CD4-positive, alpha-beta T cell (primary cell): Measurements from ENCODE around the gene ALK. TPM values are rescaled to one million over a fixed set of nuclear protein-coding genes. Genes with fewer than 3 reads are reported as not detected.

Experiments used
- ATAC-seq: fragments of 200-7000 bp; cut with Tn5 transposase; one replicate; pipeline ENCODE4 v1.10.0; 2022; ENCODE audit warnings: mild to moderate bottlenecking; ENCODE audit not compliant: poor library complexity
- CTCF ChIA-PET: fragments of 350-600 bp; sonication (Branson Sonifier 250); formaldehyde crosslinking; loops from one replicate; lab custom pipeline; 2021; ENCODE audit warnings: antibody characterized with exemption, inconsistent platforms; lab: Charles Lee
- POLR2A ChIA-PET: fragments of 350-600 bp; sonication (Branson Sonifier 250); formaldehyde crosslinking; loops from one replicate; lab custom pipeline; 2021; ENCODE audit warnings: antibody characterized with exemption, inconsistent platforms; lab: Charles Lee
- DNase-seq, 14 experiments: peaks; one replicate each; pipeline ENCODE4 v3.0.0-alpha.2; 2013 to 2020; ENCODE audit warnings: mixed read lengths in 2 of 14
- H3K27ac ChIP-seq, 2 donors: one replicate each; pipeline versions ENCODE4 v1.5.1 to v1.7.0; 2013; ENCODE audit warnings: low read length in 2 of 2, low read depth in 1 of 2, mild to moderate bottlenecking in 1 of 2
- H3K27me3 ChIP-seq, 2 experiments: 1 replicate in 1 of 2; 2 replicates in 1 of 2; pipeline versions ENCODE4 v1.6.1 to v1.7.0; 2013; ENCODE audit warnings: low read length in 2 of 2, control low read depth in 1 of 2, mild to moderate bottlenecking in 1 of 2, moderate library complexity in 1 of 2; ENCODE audit not compliant: insufficient read depth in 2 of 2, control insufficient read depth in 1 of 2
- H3K36me3 ChIP-seq: one replicate; pipeline ENCODE4 v1.6.1; 2013; ENCODE audit warnings: low read length, control low read depth; ENCODE audit not compliant: insufficient read depth
- H3K4me1 ChIP-seq: one replicate; pipeline ENCODE4 v1.6.1; 2013; ENCODE audit warnings: low read length, control low read depth; ENCODE audit not compliant: insufficient read depth
- H3K4me3 ChIP-seq: one replicate; pipeline ENCODE4 v1.5.1; 2013; ENCODE audit warnings: mild to moderate bottlenecking, low read length, moderate library complexity
- H3K9me3 ChIP-seq, 2 experiments: 1 replicate in 1 of 2; 2 replicates in 1 of 2; pipeline versions ENCODE4 v1.6.1 to v1.7.0; 2013; ENCODE audit warnings: low read length in 2 of 2, mild to moderate bottlenecking in 2 of 2, control low read depth in 1 of 2, moderate library complexity in 1 of 2; ENCODE audit not compliant: control insufficient read depth in 1 of 2, insufficient read depth in 1 of 2
- H3K27ac Mint-ChIP-seq: one replicate; pipeline ENCODE4 v1.8.0; 2020; ENCODE audit warnings: mixed read lengths
- H3K27me3 Mint-ChIP-seq: one replicate; pipeline ENCODE4 v1.8.0; 2021; ENCODE audit warnings: mixed read lengths
- H3K36me3 Mint-ChIP-seq: one replicate; pipeline ENCODE4 v1.8.0; 2021; ENCODE audit warnings: low read depth, mixed read lengths
- H3K4me1 Mint-ChIP-seq: one replicate; pipeline ENCODE4 v1.8.0; 2021; ENCODE audit warnings: low read depth, mixed read lengths
- H3K4me3 Mint-ChIP-seq: one replicate; pipeline ENCODE4 v1.8.0; 2020; ENCODE audit warnings: mild to moderate bottlenecking, mixed read lengths
- H3K9me3 Mint-ChIP-seq: one replicate; pipeline ENCODE4 v1.8.0; 2020; ENCODE audit warnings: mixed read lengths
- CTCF ChIP-seq: fragments of 200-600 bp; IDR thresholded peaks from one replicate; pipeline ENCODE4 v1.8.0; 2022; ENCODE audit warnings: antibody characterized with exemption, mild to moderate bottlenecking
- intact Hi-C, 2 experiments: fragments of 100-400 bp; cut with DNase I in 1 of 2; cut with micrococcal nuclease in 1 of 2; formaldehyde crosslinking; loops; one replicate each; pipeline versions ENCODE4 v1.15.1 to v1.9.0; 2023 to 2025; cut with DNase I, micrococcal nuclease
- total RNA-seq, 174 experiments: library from RNA in 2 of 174; stranded (reverse) in 2 of 174; gene quantifications; one replicate each; pipeline ENCODE4 v1.2.3 and lab custom pipeline; 2021 to 2026

Gene ALK
- total RNA-seq, 2 experiments from 2014 or later: not detected

- ChIA-PET POLR2A (no interaction called here), CTCF (no interaction called here)
- H3K27me3 ChIP-seq: no peaks in the 10 kb centered on the region
- DNase-seq: no peak
- TF ChIP-seq CTCF: no peak
- no peaks in the 10 kb centered on the region for H3K4me1 Mint-ChIP-seq
- intact Hi-C loops: no loop called here
- no peaks in the 10 kb centered on the region for H3K4me1 ChIP-seq
- ATAC-seq: no peak
- H3K27me3 Mint-ChIP-seq: peaks cover 3% of the 10 kb centered on the region
- H3K27ac Mint-ChIP-seq: no peak overlapping the region
- H3K9me3 ChIP-seq: no peaks in the 10 kb centered on the region
- no peak overlapping the region for H3K4me3 Mint-ChIP-seq
- no peak overlapping the region for H3K27ac ChIP-seq
- H3K36me3 Mint-ChIP-seq: no peaks in the 10 kb centered on the region
- no peaks in the 10 kb centered on the region for H3K36me3 ChIP-seq
- no peak overlapping the region for H3K4me3 ChIP-seq
- H3K9me3 Mint-ChIP-seq: no peaks in the 10 kb centered on the region
Observed at GRCh38 chr2:29761278-29761677, 160.1 kb downstream of the ALK start.

- H3K9me3 Mint-ChIP-seq: no peaks in the 10 kb centered on the region
- Histone ChIP-seq H3K4me1 (no peaks in the 10 kb centered on the region), H3K4me3 (no peak overlapping the region), H3K9me3 (no peaks in the 10 kb centered on the region), H3K36me3 (no peaks in the 10 kb centered on the region), H3K27ac (no peak overlapping the region), H3K27me3 (no peaks in the 10 kb centered on the region)
- ATAC-seq: no peak
- ChIA-PET POLR2A (no interaction called here), CTCF (no interaction called here)
- DNase-seq: no peak
- no peaks in the 10 kb centered on the region for H3K36me3 Mint-ChIP-seq
- H3K4me1 Mint-ChIP-seq: no peaks in the 10 kb centered on the region
- H3K27me3 Mint-ChIP-seq: no peaks in the 10 kb centered on the region
- intact Hi-C loops: no loop called here
- TF ChIP-seq CTCF: no peak
- no peak overlapping the region for H3K27ac Mint-ChIP-seq
- H3K4me3 Mint-ChIP-seq: no peak overlapping the region
Observed at GRCh38 chr2:29760008-29760407, 161.4 kb downstream of the ALK start.

GRCh38 chr2:29759360-29759759 lies 162.0 kb downstream of the ALK start:
- Mint-ChIP-seq H3K27me3 (no peaks in the 10 kb centered on the region), H3K36me3 (no peaks in the 10 kb centered on the region), H3K27ac (no peak overlapping the region), H3K4me1 (no peaks in the 10 kb centered on the region), H3K9me3 (no peaks in the 10 kb centered on the region), H3K4me3 (no peak overlapping the region)
- Histone ChIP-seq H3K9me3 (no peaks in the 10 kb centered on the region), H3K4me1 (no peaks in the 10 kb centered on the region), H3K4me3 (no peak overlapping the region), H3K27ac (no peak overlapping the region), H3K36me3 (no peaks in the 10 kb centered on the region), H3K27me3 (no peaks in the 10 kb centered on the region)
- no peak for DNase-seq
- CTCF ChIA-PET: no interaction called here
- POLR2A ChIA-PET: no interaction called here
- intact Hi-C loops: no loop called here
- ATAC-seq: no peak
- TF ChIP-seq CTCF: no peak
